8988T (cell line): ENCODE measurements around the gene LIMD2.

Experiments used
- DNase-seq: peaks from one replicate; pipeline ENCODE4 v3.0.0; 2011

Gene LIMD2

GRCh38 chr17:63679214-63679613 is 20.7 kb downstream of the LIMD2 start:
- no peak for DNase-seq

GRCh38 chr17:63676584-63676983 is 23.3 kb downstream of the LIMD2 start:
- DNase-seq: no peak

DNA sequence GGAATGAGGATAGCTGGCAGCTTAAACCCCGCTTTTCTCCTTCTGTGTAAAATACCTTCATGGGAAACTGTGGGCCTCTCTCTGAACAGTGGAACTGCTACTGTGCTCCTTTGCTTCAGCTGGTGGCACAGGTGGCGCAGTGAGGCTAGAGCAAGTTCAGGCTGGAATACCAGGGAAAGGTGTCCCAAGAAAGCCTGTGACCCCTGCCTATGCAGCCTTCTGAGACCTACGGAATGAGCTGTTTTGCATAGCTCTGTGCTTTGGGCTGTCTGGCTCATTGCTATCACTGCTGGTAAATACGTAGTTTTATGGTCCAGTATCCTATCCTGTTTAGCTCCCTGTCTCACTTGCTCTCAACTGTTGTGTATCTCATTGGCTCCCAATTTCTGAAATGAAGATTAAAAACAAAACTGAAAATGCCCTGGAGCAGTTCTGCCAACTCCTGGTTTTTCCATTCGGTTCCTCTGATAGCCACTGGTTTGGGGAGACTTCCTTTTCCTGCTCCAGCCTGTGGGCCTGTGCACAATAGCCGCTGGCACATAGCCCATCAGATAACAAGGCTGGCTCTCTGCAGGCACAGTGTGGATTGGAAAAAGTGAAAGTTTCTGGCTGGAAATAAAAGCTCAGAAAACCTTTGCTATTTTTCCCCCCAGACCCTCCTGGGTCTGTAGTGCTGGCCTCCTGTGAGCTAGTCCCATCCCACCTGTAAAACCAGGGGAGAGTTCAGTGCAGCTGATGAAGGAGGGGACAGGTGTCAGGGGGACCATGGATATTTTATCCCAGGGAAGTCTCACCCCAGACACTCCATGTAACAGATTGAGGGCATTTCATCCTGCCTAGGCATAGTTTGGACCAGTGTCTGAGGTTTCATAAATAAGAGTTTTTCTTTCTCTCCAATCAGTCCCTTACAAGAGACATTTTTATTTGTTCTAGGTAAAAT is 24.0 kb downstream of the LIMD2 start:
- DNase-seq: no peak

DNA sequence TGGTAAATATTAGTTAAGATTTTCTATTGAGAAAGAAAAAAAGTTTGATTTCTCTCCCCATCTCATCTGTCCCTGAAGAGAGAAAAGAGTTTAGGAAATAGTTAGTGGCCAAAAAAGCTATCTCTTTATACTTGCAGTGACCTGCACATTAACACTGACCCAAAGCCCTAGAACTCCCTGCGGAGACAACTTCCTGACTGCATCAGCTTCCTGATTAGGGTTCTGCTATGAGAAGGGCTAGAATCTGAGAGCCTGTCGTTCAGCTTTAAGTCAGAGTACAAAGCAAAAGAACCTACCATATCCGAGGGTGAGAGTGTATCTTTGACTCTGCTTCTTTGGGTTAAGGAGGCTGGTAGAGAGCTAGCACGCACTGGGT is 24.7 kb downstream of the LIMD2 start:
- DNase-seq: no peak

DNA sequence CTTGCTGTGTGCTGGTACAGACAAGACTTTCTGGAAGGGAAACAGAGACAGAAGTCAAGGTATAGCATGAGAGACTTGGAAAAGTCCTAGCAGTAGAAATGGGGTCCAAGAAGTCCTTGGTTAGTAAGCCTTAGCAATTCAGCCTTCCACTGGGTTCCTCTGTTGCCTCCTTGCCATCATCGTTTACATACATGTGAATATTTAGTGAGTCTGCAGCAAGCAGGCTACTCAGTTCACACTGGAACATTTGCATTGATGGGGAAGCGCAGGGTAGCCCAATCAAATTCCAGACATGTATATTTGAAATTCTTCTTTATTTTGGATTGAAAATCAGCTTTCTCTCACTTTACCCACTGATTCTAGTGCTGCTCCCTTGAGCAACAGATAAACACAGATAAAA is 27.1 kb downstream of the LIMD2 start:
- no peak for DNase-seq

GRCh38 chr17:63665527-63666214 is 34.3 kb downstream of the LIMD2 start:
- DNase-seq: no peak

- DNase-seq: no peak
These were observed 40.1 kb downstream of the LIMD2 start for GRCh38 chr17:63659850-63660249.

DNA sequence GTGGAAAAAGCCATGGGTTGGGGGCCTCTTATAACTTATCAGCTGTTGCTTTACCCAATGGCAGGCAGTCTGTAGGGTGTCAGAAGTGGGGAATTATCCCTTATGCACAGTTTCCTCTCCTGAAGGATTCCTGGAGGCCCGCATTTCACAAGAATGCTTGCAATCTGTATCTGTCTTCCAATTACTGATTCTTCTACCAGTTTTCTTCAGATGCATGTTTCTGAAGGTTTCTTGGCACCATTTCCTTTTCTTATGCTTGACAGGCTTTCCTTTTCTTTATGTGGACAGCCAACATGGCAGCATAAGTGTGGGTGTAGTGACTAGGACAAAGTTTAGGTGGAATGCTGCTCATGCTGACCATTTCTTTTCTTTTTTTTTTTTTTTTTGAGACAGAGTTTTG is 41.6 kb downstream of the LIMD2 start:
- no peak for DNase-seq

DNA sequence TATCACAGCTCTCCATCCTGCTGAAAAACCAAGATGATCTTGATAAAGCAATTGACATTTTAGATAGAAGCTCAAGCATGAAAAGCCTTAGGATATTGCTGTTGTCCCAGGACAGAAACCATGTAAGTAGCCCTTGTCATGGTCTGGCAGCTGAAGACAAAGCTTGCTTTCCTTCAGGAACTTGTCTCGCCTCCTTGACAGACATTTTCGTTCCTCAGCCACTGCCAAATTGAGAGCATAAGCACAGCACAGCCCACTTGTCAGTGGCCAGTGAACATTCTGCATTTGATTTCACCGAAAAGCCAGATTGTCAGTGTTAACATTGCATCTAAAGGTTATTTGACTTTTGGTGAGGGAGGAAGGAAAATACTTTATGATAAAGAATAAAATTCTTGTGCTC is 42.1 kb downstream of the LIMD2 start:
- no peak for DNase-seq

GRCh38 chr17:63653050-63653449 is 46.9 kb downstream of the LIMD2 start:
- DNase-seq: no peak

DNA sequence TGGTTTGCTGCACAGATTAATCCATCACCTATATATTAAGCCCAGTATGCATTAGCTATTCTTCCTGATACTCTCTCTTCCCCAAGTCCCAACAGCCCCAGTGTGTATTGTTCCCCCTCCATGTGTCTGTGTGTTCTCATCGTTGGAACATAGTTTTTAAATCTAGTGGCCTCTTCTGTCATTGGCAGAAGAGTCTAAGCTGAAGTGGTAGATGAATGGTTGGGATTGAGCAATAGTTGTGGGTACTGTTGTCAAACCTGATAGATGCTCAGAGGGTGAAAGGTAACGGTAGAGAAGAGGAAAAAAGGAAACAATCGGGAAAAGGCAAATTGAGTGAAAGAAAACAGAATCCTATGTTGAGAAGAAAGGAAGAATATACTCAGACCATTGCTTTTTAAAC is 47.8 kb downstream of the LIMD2 start:
- no peak for DNase-seq

- DNase-seq: no peak
These were observed 50.1 kb downstream of the LIMD2 start for GRCh38 chr17:63649813-63650212.

- DNase-seq: no peak
These were observed 52.0 kb downstream of the LIMD2 start for GRCh38 chr17:63647936-63648335.

GRCh38 chr17:63647065-63647725 is 52.7 kb downstream of the LIMD2 start:
- no peak for DNase-seq

DNA sequence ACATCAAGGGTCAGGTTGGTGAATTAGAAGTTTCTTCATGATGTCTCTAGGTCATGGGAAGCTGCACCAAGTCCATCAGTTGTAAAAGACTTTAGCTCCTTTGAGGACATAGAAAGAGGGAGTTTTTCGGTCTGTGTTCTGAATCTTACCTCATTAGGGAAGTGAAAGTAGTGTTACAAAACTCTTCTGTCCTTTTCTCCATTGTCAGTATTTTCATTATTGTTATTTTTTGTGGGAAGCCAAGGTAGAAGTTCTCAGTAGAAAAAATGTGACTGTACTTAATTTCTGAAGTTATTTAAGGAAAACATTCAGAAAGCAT is 53.5 kb downstream of the LIMD2 start:
- DNase-seq: no peak
